ENCODE results near the gene SRPRA. TPM values are rescaled to one million over a fixed set of nuclear protein-coding genes. Genes with fewer than 3 reads are reported as not detected.

SRPRA gene
- total RNA-seq, 1 donor from 2014 or later: 40.0 TPM

DNA sequence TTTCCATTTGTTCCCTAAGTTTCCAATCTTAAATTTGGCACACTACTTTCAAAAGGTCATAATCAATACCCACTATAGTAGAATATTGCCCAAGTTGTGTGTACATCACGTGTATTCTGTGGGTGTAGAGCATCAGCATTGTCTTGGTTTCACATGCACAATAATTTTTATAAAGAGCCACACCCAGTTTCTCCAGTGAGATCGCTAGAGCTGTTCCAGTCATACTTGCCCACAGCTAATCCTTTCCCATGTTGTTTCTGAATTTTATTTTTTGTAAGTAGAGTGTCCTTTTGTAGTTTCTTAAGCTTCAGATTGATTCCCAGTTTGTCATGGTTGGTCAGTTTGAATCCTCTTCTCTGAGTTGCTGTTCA is 43.4 kb downstream of the SRPRA start:
- H3K27me3 ChIP-seq: no peaks in the 10 kb centered on the region
- Mint-ChIP-seq H3K9me3 (peaks cover 16% of the 10 kb centered on the region), H3K36me3 (peaks cover 9% of the 10 kb centered on the region), H3K27me3 (ENCODE audit: insufficient read depth, low read depth) (peaks cover 2% of the 10 kb centered on the region), H3K27ac (no peak overlapping the region), H3K4me1 (no peaks in the 10 kb centered on the region), H3K4me3 (no peak overlapping the region)
- H2AFZ ChIP-seq (replicated peaks): no peak overlapping the region
- no peaks in the 10 kb centered on the region for H3K4me1 ChIP-seq
- TF ChIP-seq EZH2 (IDR thresholded peaks at IDR 0.05) (no peak), EZH2phosphoT487 (IDR thresholded peaks at IDR 0.05) (no peak)
- TF ChIP-seq, protein P1, sequence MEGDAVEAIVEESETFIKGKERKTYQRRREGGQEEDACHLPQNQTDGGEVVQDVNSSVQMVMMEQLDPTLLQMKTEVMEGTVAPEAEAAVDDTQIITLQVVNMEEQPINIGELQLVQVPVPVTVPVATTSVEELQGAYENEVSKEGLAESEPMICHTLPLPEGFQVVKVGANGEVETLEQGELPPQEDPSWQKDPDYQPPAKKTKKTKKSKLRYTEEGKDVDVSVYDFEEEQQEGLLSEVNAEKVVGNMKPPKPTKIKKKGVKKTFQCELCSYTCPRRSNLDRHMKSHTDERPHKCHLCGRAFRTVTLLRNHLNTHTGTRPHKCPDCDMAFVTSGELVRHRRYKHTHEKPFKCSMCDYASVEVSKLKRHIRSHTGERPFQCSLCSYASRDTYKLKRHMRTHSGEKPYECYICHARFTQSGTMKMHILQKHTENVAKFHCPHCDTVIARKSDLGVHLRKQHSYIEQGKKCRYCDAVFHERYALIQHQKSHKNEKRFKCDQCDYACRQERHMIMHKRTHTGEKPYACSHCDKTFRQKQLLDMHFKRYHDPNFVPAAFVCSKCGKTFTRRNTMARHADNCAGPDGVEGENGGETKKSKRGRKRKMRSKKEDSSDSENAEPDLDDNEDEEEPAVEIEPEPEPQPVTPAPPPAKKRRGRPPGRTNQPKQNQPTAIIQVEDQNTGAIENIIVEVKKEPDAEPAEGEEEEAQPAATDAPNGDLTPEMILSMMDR (IDR thresholded peaks at IDR 0.05): no peak
- no peak overlapping the region for H3K27ac ChIP-seq
- H4K20me1 ChIP-seq (ENCODE audit: low read depth): no peaks in the 10 kb centered on the region
- no peak overlapping the region for H3K4me2 ChIP-seq
- H3K9ac ChIP-seq: no peak overlapping the region
- DNase-seq (ENCODE audit: low spot score): no peak
- no peak overlapping the region for H3K4me3 ChIP-seq
- no peaks in the 10 kb centered on the region for H3K36me3 ChIP-seq
- no peaks in the 10 kb centered on the region for H3F3A ChIP-seq (ENCODE audit: low read depth)
- H3K79me2 ChIP-seq (ENCODE audit: low read depth): peaks cover 81% of the 10 kb centered on the region
- H3K9me3 ChIP-seq (ENCODE audit: low read depth): no peaks in the 10 kb centered on the region

DNA sequence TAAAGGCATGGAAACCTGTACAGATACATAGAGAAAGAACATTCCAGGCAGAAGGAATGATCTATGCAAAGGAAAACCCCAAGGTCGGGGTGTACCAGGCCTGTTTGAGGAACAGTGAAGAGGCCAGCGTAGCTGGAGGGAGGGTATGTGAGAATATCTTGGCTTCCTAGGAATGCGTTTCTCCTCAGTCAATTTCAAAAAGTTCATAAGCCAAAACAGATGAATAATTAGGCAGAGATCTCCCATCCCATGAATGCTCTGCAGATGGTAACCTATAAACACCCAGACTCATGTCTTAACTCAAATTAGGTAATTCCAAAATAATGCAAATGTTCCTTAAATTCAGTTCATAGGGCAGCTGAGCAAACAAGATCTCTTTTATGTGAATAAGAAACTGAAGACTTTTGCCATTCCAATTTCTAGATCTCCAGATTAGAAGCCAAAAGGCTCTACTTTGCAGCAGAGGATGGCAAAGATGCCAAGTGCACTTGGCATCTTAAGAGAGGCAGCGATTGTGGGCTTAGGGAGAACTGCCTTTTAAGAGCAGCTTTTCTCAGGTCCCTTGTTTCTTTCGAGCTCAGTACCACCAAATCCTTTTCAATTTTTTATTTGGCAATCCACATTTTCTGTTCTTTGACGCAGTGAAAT is 43.9 kb downstream of the SRPRA start:
- Mint-ChIP-seq H3K9me3 (peaks cover 16% of the 10 kb centered on the region), H3K4me1 (no peaks in the 10 kb centered on the region), H3K27ac (no peak overlapping the region), H3K4me3 (no peak overlapping the region), H3K36me3 (peaks cover 9% of the 10 kb centered on the region), H3K27me3 (ENCODE audit: insufficient read depth, low read depth) (peaks cover 2% of the 10 kb centered on the region)
- Histone ChIP-seq H3K9ac (no peak overlapping the region), H3K4me1 (no peaks in the 10 kb centered on the region), H3K36me3 (no peaks in the 10 kb centered on the region), H3K9me3 (ENCODE audit: low read depth) (no peaks in the 10 kb centered on the region), H3K27ac (no peak overlapping the region), H3K4me3 (no peak overlapping the region), H3K4me2 (no peak overlapping the region), H3F3A (ENCODE audit: low read depth) (no peaks in the 10 kb centered on the region), H4K20me1 (ENCODE audit: low read depth) (no peaks in the 10 kb centered on the region), H3K27me3 (no peaks in the 10 kb centered on the region), H2AFZ (replicated peaks) (no peak overlapping the region), H3K79me2 (ENCODE audit: low read depth) (peaks cover 85% of the 10 kb centered on the region)
- no peak for DNase-seq (ENCODE audit: low spot score)
- TF ChIP-seq, protein P1 (IDR thresholded peaks at IDR 0.05): no peak
- TF ChIP-seq EZH2 (IDR thresholded peaks at IDR 0.05) (no peak), EZH2phosphoT487 (IDR thresholded peaks at IDR 0.05) (no peak)

DNA sequence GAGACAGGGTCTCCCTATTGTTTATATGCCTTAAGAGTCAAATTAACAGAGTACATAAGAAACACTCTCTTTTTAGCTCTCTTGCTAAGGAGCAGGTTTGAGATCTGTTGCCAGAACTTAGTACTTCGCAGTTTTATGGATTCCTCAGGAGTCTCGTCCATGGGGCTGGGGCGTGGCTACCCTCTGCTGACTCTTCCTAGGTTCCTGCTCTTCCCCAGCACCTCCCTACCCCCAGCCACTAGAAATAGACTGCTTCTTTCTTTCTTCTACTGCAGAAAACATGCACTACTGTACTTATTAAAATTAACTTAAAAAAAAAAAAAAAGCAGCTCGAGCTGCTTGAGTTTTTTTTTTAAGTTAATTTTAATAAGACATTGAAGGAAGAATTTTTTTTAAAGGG is 49.1 kb downstream of the SRPRA start:
- Mint-ChIP-seq H3K4me1 (no peaks in the 10 kb centered on the region), H3K9me3 (peaks cover 4% of the 10 kb centered on the region)

More for the DNA sequence above, 49.1 kb downstream of the SRPRA start:
- no peaks in the 10 kb centered on the region for H3K27me3 ChIP-seq
- H3K27ac ChIP-seq: no peak overlapping the region
- H3K36me3 Mint-ChIP-seq: peaks cover 2% of the 10 kb centered on the region
- H3K4me3 ChIP-seq: no peak overlapping the region
- TF ChIP-seq, protein P1 (IDR thresholded peaks at IDR 0.05): no peak
- TF ChIP-seq EZH2phosphoT487 (IDR thresholded peaks at IDR 0.05) (no peak), EZH2 (IDR thresholded peaks at IDR 0.05) (no peak)
- peaks cover 99% of the 10 kb centered on the region for H3K79me2 ChIP-seq (ENCODE audit: low read depth)
- H3K9ac ChIP-seq: no peak overlapping the region
- H3K27me3 Mint-ChIP-seq (ENCODE audit: insufficient read depth, low read depth): peaks cover 2% of the 10 kb centered on the region
- no peak for DNase-seq (ENCODE audit: low spot score)
- no peaks in the 10 kb centered on the region for H3K9me3 ChIP-seq (ENCODE audit: low read depth)
- no peaks in the 10 kb centered on the region for H3K36me3 ChIP-seq
- H4K20me1 ChIP-seq (ENCODE audit: low read depth): peaks cover 19% of the 10 kb centered on the region
- H3K4me3 Mint-ChIP-seq: no peak overlapping the region
- H3K4me1 ChIP-seq: no peaks in the 10 kb centered on the region
- H3K27ac Mint-ChIP-seq: no peak overlapping the region
- H3K4me2 ChIP-seq: no peak overlapping the region
- no peak overlapping the region for H2AFZ ChIP-seq (replicated peaks)
- no peaks in the 10 kb centered on the region for H3F3A ChIP-seq (ENCODE audit: low read depth)

Data from neural progenitor cell (in vitro differentiated cells).